HG02973 (cell line): ENCODE measurements around the gene PXMP4.

Experiments
- ATAC-seq: cut with Tn5 transposase; IDR thresholded peaks from one replicate; pipeline ENCODE4 v1.9.1; 2021; ENCODE audit warnings: moderate library complexity; ENCODE audit not compliant: unreplicated experiment

Gene PXMP4

GRCh38 chr20:33685328-33686099, 34.6 kb downstream of the PXMP4 start:
- ATAC-seq, result peak; percentile 35

- ATAC-seq, result no peak
These were observed 35.4 kb downstream of the PXMP4 start for GRCh38 chr20:33684533-33685327.

- no peak for ATAC-seq
These were observed 38.3 kb downstream of the PXMP4 start for GRCh38 chr20:33681728-33682353.

- no peak for ATAC-seq
These were observed 38.8 kb downstream of the PXMP4 start for GRCh38 chr20:33681288-33681687.

- no peak for ATAC-seq
These were observed 39.4 kb downstream of the PXMP4 start for GRCh38 chr20:33680686-33681085.

GRCh38 chr20:33679758-33680485, 40.2 kb downstream of the PXMP4 start:
- ATAC-seq, result no peak

GRCh38 chr20:33677991-33678702, 42.0 kb downstream of the PXMP4 start:
- ATAC-seq, result no peak

GRCh38 chr20:33676652-33677645, 43.2 kb downstream of the PXMP4 start:
- ATAC-seq, result no peak

- no peak for ATAC-seq
These were observed 44.0 kb downstream of the PXMP4 start for GRCh38 chr20:33676121-33676520.

GRCh38 chr20:33675136-33675959, 44.8 kb downstream of the PXMP4 start:
- no peak for ATAC-seq

GRCh38 chr20:33674294-33675135, 45.6 kb downstream of the PXMP4 start, which contains the start of gene NECAB3:
Gene NECAB3 (minus strand): TSS chr20:33674428. CDS start chr20:33674352, 76 bp downstream.
- ATAC-seq, result no peak

- ATAC-seq, result no peak
These were observed 46.5 kb downstream of the PXMP4 start for GRCh38 chr20:33673410-33674293.

GRCh38 chr20:33673114-33673409, 47.0 kb downstream of the PXMP4 start:
- ATAC-seq, result no peak

GRCh38 chr20:33672426-33673113, 47.5 kb downstream of the PXMP4 start:
- no peak for ATAC-seq

GRCh38 chr20:33671573-33672288, 48.4 kb downstream of the PXMP4 start:
- no peak for ATAC-seq
